HUES48 (cell line): ENCODE measurements around the gene FIBCD1.

Source experiments
- H3K27ac ChIP-seq: one replicate; pipeline ENCODE4 v1.7.0; 2013; ENCODE audit warnings: low read depth, low read length, inconsistent platforms
- H3K27me3 ChIP-seq: 2 replicates; pipeline ENCODE4 v1.6.1; 2013; ENCODE audit warnings: mild to moderate bottlenecking, low read length; ENCODE audit not compliant: control insufficient read depth, insufficient read depth
- H3K36me3 ChIP-seq: 2 replicates; pipeline ENCODE4 v1.6.1; 2013; ENCODE audit warnings: low read length; ENCODE audit not compliant: control insufficient read depth, insufficient read depth
- H3K4me1 ChIP-seq: 2 replicates; pipeline ENCODE4 v1.6.1; 2013; ENCODE audit warnings: mild to moderate bottlenecking, low read length; ENCODE audit not compliant: control insufficient read depth, insufficient read depth
- H3K4me3 ChIP-seq: 2 replicates; pipeline ENCODE4 v1.5.1; 2013; ENCODE audit warnings: mild to moderate bottlenecking, low read depth, low read length
- H3K9ac ChIP-seq: 2 replicates; pipeline ENCODE4 v1.6.1; 2013; ENCODE audit warnings: mild to moderate bottlenecking, low read depth, low read length, moderate library complexity
- H3K9me3 ChIP-seq: 2 replicates; pipeline ENCODE4 v1.6.1; 2013; ENCODE audit warnings: low read length; ENCODE audit not compliant: control insufficient read depth, insufficient read depth

Gene FIBCD1

DNA sequence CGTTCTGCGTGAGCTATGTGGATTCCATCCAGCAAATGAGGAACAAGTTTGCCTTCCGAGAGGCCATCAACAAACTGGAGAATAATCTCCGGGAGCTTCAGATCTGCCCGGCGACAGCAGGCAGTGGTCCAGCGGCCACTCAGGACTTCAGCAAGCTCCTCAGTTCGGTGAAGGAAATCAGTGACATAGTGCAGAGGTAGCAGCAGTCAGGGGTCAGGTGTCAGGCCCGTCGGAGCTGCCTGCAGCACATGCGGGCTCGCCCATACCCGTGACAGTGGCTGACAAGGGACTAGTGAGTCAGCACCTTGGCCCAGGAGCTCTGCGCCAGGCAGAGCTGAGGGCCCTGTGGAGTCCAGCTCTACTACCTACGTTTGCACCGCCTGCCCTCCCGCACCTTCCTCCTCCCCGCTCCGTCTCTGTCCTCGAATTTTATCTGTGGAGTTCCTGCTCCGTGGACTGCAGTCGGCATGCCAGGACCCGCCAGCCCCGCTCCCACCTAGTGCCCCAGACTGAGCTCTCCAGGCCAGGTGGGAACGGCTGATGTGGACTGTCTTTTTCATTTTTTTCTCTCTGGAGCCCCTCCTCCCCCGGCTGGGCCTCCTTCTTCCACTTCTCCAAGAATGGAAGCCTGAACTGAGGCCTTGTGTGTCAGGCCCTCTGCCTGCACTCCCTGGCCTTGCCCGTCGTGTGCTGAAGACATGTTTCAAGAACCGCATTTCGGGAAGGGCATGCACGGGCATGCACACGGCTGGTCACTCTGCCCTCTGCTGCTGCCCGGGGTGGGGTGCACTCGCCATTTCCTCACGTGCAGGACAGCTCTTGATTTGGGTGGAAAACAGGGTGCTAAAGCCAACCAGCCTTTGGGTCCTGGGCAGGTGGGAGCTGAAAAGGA lies 53.3 kb downstream of the FIBCD1 start:
- H3K27ac ChIP-seq: no peak overlapping the region
- no peak overlapping the region for H3K9ac ChIP-seq
- H3K27me3 ChIP-seq: no peaks in the 10 kb centered on the region
- H3K36me3 ChIP-seq: peaks cover 92% of the 10 kb centered on the region
- no peaks in the 10 kb centered on the region for H3K4me1 ChIP-seq
- no peak overlapping the region for H3K4me3 ChIP-seq
- no peaks in the 10 kb centered on the region for H3K9me3 ChIP-seq

DNA sequence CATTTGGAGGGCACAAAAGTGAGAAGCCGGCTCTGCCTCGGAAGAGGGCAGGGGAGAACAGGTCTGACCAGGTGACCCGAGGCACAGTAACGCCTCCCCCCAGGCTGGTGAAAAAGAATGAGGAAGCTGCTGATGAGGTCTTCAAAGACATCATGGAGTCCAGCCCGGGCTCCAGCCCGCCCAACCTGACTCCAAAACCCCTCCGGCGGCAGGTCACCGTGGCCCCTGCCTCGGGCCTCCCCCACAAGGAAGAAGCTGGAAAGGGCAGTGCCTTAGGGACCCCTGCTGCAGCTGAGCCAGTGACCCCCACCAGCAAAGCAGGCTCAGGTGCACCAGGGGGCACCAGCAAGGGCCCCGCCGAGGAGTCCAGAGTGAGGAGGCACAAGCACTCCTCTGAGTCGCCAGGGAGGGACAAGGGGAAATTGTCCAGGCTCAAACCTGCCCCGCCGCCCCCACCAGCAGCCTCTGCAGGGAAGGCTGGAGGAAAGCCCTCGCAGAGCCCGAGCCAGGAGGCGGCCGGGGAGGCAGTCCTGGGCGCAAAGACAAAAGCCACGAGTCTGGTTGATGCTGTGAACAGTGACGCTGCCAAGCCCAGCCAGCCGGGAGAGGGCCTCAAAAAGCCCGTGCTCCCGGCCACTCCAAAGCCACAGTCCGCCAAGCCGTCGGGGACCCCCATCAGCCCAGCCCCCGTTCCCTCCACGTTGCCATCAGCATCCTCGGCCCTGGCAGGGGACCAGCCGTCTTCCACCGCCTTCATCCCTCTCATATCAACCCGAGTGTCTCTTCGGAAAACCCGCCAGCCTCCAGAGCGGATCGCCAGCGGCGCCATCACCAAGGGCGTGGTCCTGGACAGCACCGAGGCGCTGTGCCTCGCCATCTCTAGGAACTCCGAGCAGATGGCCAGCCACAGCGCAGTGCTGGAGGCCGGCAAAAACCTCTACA lies 54.2 kb downstream of the FIBCD1 start:
- Histone ChIP-seq H3K9ac (no peak overlapping the region), H3K4me3 (no peak overlapping the region), H3K9me3 (no peaks in the 10 kb centered on the region), H3K4me1 (no peaks in the 10 kb centered on the region), H3K36me3 (peaks cover 94% of the 10 kb centered on the region), H3K27ac (no peak overlapping the region), H3K27me3 (no peaks in the 10 kb centered on the region)

DNA sequence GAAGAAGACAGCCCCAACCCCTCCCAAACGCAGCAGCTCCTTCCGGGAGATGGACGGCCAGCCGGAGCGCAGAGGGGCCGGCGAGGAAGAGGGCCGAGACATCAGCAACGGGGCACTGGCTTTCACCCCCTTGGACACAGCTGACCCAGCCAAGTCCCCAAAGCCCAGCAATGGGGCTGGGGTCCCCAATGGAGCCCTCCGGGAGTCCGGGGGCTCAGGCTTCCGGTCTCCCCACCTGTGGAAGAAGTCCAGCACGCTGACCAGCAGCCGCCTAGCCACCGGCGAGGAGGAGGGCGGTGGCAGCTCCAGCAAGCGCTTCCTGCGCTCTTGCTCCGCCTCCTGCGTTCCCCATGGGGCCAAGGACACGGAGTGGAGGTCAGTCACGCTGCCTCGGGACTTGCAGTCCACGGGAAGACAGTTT lies 54.9 kb downstream of the FIBCD1 start:
- no peak overlapping the region for H3K9ac ChIP-seq
- H3K36me3 ChIP-seq: peaks cover 100% of the 10 kb centered on the region
- no peaks in the 10 kb centered on the region for H3K9me3 ChIP-seq
- H3K27me3 ChIP-seq: no peaks in the 10 kb centered on the region
- H3K4me1 ChIP-seq: no peaks in the 10 kb centered on the region
- H3K27ac ChIP-seq: no peak overlapping the region
- H3K4me3 ChIP-seq: no peak overlapping the region

DNA sequence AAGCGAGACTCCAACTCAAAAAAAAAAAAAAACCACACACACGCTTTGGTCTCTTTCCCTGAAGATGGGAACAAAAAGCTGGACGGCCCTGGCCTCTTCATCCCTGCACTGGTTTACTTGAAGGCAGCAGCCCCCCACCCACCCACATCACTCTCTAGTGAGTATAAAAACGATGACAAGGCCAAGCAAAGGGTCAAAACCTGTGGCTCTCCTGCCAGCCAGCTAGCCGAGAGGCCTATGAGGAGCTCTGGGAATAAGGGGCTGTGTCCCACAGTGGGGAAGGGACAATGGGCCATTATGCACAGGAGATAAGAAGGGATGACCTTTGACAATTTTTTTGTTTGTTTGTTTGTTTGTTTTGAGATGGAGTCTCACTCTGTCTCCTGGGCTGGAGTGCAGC lies 55.6 kb downstream of the FIBCD1 start:
- H3K36me3 ChIP-seq: peaks cover 100% of the 10 kb centered on the region
- H3K9me3 ChIP-seq: no peaks in the 10 kb centered on the region
- no peak overlapping the region for H3K27ac ChIP-seq
- H3K4me1 ChIP-seq: no peaks in the 10 kb centered on the region
- no peak overlapping the region for H3K9ac ChIP-seq
- no peak overlapping the region for H3K4me3 ChIP-seq
- H3K27me3 ChIP-seq: no peaks in the 10 kb centered on the region

DNA sequence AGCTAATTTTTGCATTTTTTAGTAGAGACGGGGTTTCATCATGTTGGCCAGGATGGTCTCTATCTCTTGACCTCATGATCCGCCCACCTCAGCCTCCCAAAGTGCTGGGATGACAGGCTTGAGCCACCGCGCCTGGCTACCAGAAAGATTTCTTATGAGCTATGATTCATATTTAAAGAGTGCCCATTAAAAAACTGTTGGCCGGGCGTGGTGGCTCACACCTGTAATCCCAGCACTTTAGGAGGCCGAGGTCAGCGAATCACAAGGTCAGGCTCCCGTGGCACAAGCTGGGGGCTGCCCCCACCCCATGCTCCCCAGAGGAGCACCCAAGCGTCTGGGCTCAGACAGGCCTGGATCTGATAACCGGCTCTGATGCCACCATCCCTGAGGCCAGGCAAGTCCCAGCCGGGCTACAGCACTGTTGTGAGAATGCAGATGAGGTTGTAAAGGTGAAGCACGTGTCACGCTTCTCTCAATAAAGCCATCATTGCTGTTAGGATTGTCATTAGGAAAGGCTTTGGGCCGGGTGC lies 56.3 kb downstream of the FIBCD1 start:
- Histone ChIP-seq H3K9me3 (no peaks in the 10 kb centered on the region), H3K27me3 (no peaks in the 10 kb centered on the region), H3K36me3 (peaks cover 98% of the 10 kb centered on the region), H3K4me1 (no peaks in the 10 kb centered on the region), H3K9ac (no peak overlapping the region), H3K27ac (no peak overlapping the region), H3K4me3 (no peak overlapping the region)

DNA sequence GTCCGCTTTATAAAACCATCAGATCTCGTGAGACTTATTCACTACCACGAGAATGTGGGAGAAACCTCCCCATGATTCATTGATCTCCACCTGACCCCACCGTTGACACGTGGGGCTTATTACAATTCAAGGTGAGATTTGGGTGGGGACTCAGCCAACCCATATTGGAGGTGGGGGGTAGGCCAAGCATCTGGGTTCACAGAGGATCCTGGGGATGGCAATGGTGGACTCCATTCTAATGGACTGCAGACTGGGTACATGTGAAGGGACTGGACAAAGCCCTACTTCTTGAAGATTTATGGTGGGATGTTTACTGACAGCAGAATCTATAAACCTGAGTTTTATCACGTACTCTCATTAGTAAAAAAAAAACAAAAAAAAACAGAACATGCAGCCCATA lies 57.5 kb downstream of the FIBCD1 start:
- Histone ChIP-seq H3K4me1 (no peaks in the 10 kb centered on the region), H3K9me3 (no peaks in the 10 kb centered on the region), H3K36me3 (peaks cover 95% of the 10 kb centered on the region), H3K27ac (no peak overlapping the region), H3K4me3 (no peak overlapping the region), H3K9ac (no peak overlapping the region), H3K27me3 (no peaks in the 10 kb centered on the region)

DNA sequence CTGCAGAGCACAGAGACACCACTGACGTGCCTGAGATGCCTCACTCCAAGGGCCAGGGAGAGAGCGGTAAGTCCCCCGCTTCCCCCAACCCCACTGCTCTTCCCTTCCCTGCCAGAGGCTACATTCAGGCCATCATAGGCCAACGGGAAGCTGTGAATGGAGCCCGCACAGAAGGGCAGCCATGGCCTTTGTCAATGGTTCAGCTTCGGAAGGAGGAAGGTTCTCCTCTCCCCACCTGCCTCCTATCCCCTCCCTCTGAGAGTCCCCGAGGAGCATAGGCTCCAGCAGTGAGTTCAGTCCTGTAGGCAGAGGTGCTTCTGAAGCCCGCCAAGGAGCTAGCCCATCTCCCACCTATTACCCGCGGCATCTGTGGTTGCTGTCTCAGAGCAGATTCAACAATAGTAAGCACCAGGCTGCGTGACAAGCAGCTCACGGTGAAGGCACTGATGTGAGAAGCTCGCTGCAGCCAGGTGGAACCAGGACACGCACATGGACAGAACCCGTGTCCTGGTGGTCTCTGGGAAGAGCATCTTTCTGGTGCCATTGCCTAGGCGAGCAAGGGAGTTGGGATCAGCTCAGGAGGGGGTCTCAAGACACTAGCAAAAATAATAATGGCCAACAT lies 58.3 kb downstream of the FIBCD1 start:
- Histone ChIP-seq H3K9me3 (no peaks in the 10 kb centered on the region), H3K27ac (no peak overlapping the region), H3K36me3 (peaks cover 92% of the 10 kb centered on the region), H3K4me3 (no peak overlapping the region), H3K4me1 (no peaks in the 10 kb centered on the region), H3K27me3 (no peaks in the 10 kb centered on the region), H3K9ac (no peak overlapping the region)

DNA sequence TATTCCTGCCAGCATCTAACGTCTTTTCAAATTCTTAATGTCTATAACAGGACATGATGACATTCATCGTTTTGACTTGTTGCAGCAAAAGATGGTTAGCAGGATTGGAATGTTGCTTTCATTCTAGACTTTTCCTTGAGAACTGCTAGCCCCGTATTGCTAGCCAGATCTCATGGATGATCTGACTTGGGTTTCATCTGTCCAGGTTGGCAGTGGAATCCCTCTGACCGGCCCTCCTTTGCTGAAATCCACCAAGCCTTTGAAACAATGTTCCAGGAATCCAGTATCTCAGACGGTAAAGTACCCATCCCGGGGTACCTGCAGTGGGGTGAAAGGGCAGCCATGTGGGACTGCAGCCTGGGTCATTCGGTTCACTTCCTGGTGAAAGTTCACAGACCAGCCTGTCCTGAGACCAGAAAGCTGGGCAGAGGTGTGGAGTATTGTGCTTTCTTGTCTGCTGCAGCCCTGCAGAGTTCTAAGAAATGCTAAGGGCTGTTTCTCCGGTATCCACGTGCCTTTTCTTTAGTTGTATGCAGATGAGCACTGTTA lies 59.1 kb downstream of the FIBCD1 start:
- H3K27me3 ChIP-seq: no peaks in the 10 kb centered on the region
- no peaks in the 10 kb centered on the region for H3K4me1 ChIP-seq
- H3K9me3 ChIP-seq: no peaks in the 10 kb centered on the region
- H3K36me3 ChIP-seq: peaks cover 92% of the 10 kb centered on the region
- no peak overlapping the region for H3K4me3 ChIP-seq
- H3K27ac ChIP-seq: no peak overlapping the region
- H3K9ac ChIP-seq: no peak overlapping the region

DNA sequence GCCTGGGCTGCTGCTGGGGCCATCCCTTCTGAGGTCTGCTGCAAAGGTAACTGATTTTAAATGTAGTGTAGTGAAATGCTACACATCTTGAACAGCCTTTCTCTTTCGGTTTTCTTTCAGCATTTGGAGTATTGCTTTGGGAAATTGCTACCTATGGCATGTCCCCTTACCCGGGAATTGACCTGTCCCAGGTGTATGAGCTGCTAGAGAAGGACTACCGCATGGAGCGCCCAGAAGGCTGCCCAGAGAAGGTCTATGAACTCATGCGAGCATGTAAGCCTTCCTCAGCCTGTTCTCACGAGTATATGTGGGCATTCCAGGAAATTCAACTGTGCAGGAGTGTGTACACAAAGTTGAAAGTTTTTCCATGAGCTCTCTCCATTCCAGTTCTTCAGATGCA lies 60.8 kb downstream of the FIBCD1 start:
- H3K4me3 ChIP-seq: no peak overlapping the region
- no peaks in the 10 kb centered on the region for H3K9me3 ChIP-seq
- H3K27ac ChIP-seq: no peak overlapping the region
- H3K27me3 ChIP-seq: no peaks in the 10 kb centered on the region
- no peaks in the 10 kb centered on the region for H3K4me1 ChIP-seq
- H3K36me3 ChIP-seq: peaks cover 92% of the 10 kb centered on the region
- no peak overlapping the region for H3K9ac ChIP-seq

DNA sequence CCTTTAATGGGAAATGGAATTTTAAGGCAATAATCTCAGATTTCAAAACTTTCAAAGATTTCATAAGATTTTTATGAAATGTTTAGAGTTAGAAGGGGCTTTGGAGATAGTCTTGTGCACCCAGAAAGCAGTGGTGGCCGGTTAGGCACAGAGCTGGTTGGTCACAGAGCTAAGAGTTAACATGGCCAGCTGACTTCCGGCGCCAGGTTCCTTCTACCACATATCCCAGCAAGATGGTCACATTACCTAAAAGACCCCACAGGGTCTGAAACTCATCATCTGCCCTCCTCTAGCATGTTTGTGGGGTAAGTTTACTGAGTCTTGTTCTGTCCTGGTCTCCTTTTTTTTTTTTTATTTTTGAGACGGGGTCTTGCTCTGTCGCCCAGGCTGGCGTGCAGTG lies 61.7 kb downstream of the FIBCD1 start:
- H3K4me1 ChIP-seq: no peaks in the 10 kb centered on the region
- H3K36me3 ChIP-seq: peaks cover 92% of the 10 kb centered on the region
- H3K27ac ChIP-seq: no peak overlapping the region
- H3K4me3 ChIP-seq: no peak overlapping the region
- no peaks in the 10 kb centered on the region for H3K9me3 ChIP-seq
- H3K27me3 ChIP-seq: no peaks in the 10 kb centered on the region
- H3K9ac ChIP-seq: no peak overlapping the region
